ENCODE results near the gene OTOA. TPM values are rescaled to one million over a fixed set of nuclear protein-coding genes. Genes with fewer than 3 reads are reported as not detected.
"Not testable (repeated sequence)": the region's sequence is repeated elsewhere in the genome, so short reads cannot be mapped to it uniquely, and the experiment has no call there.

OTOA gene
- polyA plus RNA-seq, 2 of the 4 experiments (the other 2 are of a cell fraction) = 0.05 TPM; not detected in 1

DNA sequence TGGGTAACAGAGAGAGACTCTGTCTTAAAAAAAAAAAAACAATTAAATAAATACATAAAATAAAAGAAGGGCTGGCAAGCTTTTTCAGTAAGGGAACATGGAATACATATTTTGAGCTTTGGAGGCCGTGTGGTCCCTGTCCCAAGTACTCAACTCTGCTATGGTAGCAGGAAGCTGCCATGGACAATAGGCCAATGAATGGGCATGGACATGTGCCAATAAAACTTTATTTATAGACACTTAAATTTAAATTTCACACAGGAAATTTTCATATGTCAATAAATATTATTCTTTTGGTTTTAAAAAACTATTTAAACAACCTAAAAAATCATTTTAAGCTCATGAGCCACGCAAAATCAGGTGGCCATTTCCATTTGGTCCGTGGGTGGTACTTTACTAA is 3.8 kb downstream of the OTOA start:
- CTCF ChIA-PET = interaction anchor here (1.1 to 4.3 kb wide), 2 partner anchors 10 to 16 kb away, joined by 4 to 26 read pairs; no protein-coding TSS in a partner anchor
- TF ChIP-seq, protein P1, sequence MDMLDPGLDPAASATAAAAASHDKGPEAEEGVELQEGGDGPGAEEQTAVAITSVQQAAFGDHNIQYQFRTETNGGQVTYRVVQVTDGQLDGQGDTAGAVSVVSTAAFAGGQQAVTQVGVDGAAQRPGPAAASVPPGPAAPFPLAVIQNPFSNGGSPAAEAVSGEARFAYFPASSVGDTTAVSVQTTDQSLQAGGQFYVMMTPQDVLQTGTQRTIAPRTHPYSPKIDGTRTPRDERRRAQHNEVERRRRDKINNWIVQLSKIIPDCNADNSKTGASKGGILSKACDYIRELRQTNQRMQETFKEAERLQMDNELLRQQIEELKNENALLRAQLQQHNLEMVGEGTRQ (IDR thresholded peaks at IDR 0.05) = no peak
- no peak for TF ChIP-seq HOXA7 (CRISPR knock-in tag; IDR thresholded peaks at IDR 0.05)
- TF ChIP-seq EHMT2 (IDR thresholded peaks at IDR 0.05; ENCODE audit: low read depth) = no peak
- TF ChIP-seq EHF (CRISPR knock-in tag; IDR thresholded peaks at IDR 0.05) = no peak
- no peak for TF ChIP-seq POLR2AphosphoS2 (conservative IDR thresholded peaks at IDR 0.05; ENCODE audit: low read length)
- no peak for TF ChIP-seq NPAS2 (CRISPR knock-in tag; IDR thresholded peaks at IDR 0.05; ENCODE audit: borderline replicate concordance)
- no peak for TF ChIP-seq FOXS1 (CRISPR knock-in tag; IDR thresholded peaks at IDR 0.05)
- no peak for TF ChIP-seq SMC3 (IDR thresholded peaks at IDR 0.05)
- no peak for TF ChIP-seq BHLHE40 (IDR thresholded peaks at IDR 0.05; ENCODE audit: low read depth, low read length)

DNA sequence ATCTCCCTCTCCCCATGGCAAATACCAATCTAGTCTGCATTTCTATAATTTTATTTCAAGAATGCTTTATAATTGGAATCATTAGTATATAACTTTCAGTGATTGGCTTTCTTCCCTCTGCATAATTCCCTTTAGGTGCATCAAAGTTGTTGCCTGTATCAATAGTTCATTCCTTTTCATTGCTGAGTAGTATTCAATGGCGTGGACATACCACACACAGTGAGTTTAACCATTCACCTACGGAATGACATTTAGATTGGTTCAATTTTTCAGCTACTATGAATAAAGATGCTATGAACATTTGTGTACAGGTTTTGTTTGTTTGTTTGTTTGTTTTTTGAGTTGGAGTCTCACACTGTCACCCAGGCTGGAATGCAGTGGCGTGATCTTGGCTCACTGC is 9.7 kb downstream of the OTOA start:
- 0 out of 3 replicates have a peak, but pooled peaks cover 5% of the 10 kb centered on the region for H3K9me3 ChIP-seq
- ATAC-seq = no peak
- H3K4me3 ChIP-seq = no peak overlapping the region
- 30% methylated on average over 3 of the region's 3 CpGs for WGBS (ENCODE audit: missing lambda C conversion rate)
- no peaks in the 10 kb centered on the region for H3K4me1 ChIP-seq
- DNase-seq (ENCODE audit: low read depth in 1 of 2, low spot score in 1 of 2) = no peak
- H3K4me2 ChIP-seq = no peak overlapping the region
- ChIA-PET CTCF (interaction anchor here (1.2 to 1.8 kb wide), 3 partner anchors 11 to 90 kb away, joined by 4 to 6 read pairs (median 5); no protein-coding TSS in a partner anchor), POLR2A (no interaction called here)
- TF ChIP-seq RAD21 (conservative IDR thresholded peaks at IDR 0.05 in 1 of 2, IDR thresholded peaks at IDR 0.05 in 1 of 2) = no peak
- no peak for FAIRE-seq
- no peak overlapping the region for H3K27ac ChIP-seq

More for the DNA sequence above, 3.8 kb downstream of the OTOA start:
- DNase-seq (ENCODE audit: low read depth in 1 of 2, low spot score in 1 of 2) (no peak), ATAC-seq (no peak), FAIRE-seq (no peak)
- Histone ChIP-seq H3K4me1 (no peaks in the 10 kb centered on the region), H3K4me3 (no peak overlapping the region), H3K4me2 (no peak overlapping the region), H3K27ac (no peak overlapping the region), H3K9me3 (no peaks in the 10 kb centered on the region)
- 69% methylated on average over 3 of the region's 3 CpGs for WGBS (ENCODE audit: missing lambda C conversion rate)
- POLR2A ChIA-PET = no interaction called here

DNA sequence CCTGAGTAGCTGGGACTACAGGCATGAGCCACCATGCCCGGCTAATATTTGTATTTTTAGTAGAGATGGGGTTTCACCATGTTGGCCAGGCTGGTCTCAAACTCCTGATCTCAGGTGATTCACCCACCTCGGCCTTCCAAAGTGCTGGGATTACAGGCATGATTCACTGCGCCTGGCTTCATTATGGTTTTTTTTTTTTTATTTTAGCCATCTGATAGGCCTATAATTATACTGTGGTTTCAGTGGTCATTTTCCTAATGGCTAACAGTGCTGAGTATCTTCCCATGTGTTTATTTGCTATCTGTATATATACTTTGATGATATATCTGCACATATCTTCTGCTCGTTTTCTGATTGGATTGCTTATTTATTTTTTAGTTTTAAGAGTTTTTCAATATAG is 10.7 kb downstream of the OTOA start:
- CTCF ChIA-PET = interaction anchor here (1.5 to 1.8 kb wide), 2 partner anchors 17 to 34 kb away, joined by 5 read pairs; no protein-coding TSS in a partner anchor

DNA sequence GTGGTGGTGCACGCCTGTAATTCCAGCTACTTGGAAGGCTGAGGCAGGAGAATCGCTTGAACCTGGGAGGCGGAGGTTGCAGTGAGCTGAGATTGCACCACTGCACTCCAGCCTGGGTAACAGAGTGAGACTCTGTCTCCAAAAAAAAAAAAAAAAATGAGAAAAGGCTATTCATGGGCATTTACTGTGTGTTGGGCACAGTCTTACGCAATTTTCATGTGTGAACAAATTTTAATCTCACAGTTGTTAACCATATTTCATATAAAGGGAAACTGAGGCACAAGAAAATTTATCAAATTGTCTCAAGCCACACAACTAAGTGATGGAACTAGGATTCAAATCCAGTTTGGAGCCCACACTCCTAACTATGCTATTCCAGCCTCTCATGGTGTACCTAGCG is 16.9 kb downstream of the OTOA start:
- H3K4me3 ChIP-seq; POLR2A ChIA-PET; H3K4me2 ChIP-seq; H3K4me1 ChIP-seq; H3K9me3 ChIP-seq; H3K27ac ChIP-seq; FAIRE-seq; ATAC-seq; DNase-seq (ENCODE audit: low read depth in 1 of 2, low spot score in 1 of 2): not testable (repeated sequence)
- WGBS (ENCODE audit: missing lambda C conversion rate) = 53% methylated on average over 5 of the region's 5 CpGs
- peak; percentile 7 to 24; a peak in 1 of 4 replicates for TF ChIP-seq CEBPB (IDR thresholded peaks at IDR 0.05)
- CTCF ChIA-PET = interaction anchor here (1.3 to 1.9 kb wide), 4 partner anchors 15 to 42 kb away, joined by 3 to 10 read pairs (median 4); no protein-coding TSS in a partner anchor

More for the DNA sequence above, 10.7 kb downstream of the OTOA start:
- POLR2A ChIA-PET; H3K4me3 ChIP-seq; H3K4me1 ChIP-seq; ATAC-seq; H3K27ac ChIP-seq; DNase-seq (ENCODE audit: low read depth in 1 of 2, low spot score in 1 of 2); H3K9me3 ChIP-seq; FAIRE-seq; H3K4me2 ChIP-seq: not testable (repeated sequence)
- WGBS (ENCODE audit: missing lambda C conversion rate) = 54% methylated on average over 4 of the region's 4 CpGs

DNA sequence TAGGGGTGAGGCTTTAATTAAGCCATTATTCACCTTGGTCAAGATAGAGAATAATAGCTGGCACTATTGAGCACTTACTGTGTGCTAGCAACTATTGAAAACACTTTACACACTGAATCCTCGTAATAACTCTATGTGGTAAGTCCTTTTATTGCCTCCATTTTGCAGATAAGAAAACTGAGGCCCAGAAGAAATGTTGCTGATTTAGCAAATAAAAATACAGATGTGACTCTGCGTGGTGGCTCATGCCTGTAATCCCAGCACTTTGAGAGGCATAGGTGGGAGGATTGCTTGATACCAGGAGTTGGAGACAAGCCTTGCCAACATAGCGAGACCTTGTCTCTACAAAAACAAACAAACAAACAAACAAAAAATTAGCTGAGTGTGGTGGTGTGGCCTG is 19.4 kb downstream of the OTOA start:
- CTCF ChIA-PET = interaction anchor here (1.1 to 2.6 kb wide), 5 partner anchors 8 to 428 kb away, joined by 3 to 8 read pairs (median 3); no protein-coding TSS in a partner anchor
- 23% methylated on average over 3 of the region's 3 CpGs for WGBS (ENCODE audit: missing lambda C conversion rate)

More for the DNA sequence above, 19.4 kb downstream of the OTOA start:
- no peak overlapping the region for H3K4me2 ChIP-seq
- no peak for ATAC-seq
- no peak overlapping the region for H3K4me3 ChIP-seq
- no peak for DNase-seq (ENCODE audit: low read depth in 1 of 2, low spot score in 1 of 2)
- no peaks in the 10 kb centered on the region for H3K9me3 ChIP-seq
- peak; percentile 88 for TF ChIP-seq MAFK (IDR thresholded peaks at IDR 0.05; ENCODE audit: partially characterized antibody)
- no peak for TF ChIP-seq GATA3 (IDR thresholded peaks at IDR 0.05; ENCODE audit: borderline replicate concordance)
- no peak for TF ChIP-seq TFCP2L1 (CRISPR knock-in tag; IDR thresholded peaks at IDR 0.05)
- TF ChIP-seq HOXB5 (CRISPR knock-in tag; IDR thresholded peaks at IDR 0.05) = no peak
- H3K27ac ChIP-seq = no peak overlapping the region
- no peaks in the 10 kb centered on the region for H3K4me1 ChIP-seq
- POLR2A ChIA-PET = no interaction called here
- no peak for FAIRE-seq

All from A549 (cell line).